HG03342 (cell line): ENCODE results near the gene MICALL1.

ENCODE experiments used
- ATAC-seq: cut with Tn5 transposase; IDR thresholded peaks from one replicate; pipeline ENCODE4 v1.9.1; 2021; ENCODE audit warnings: mild to moderate bottlenecking, moderate library complexity; ENCODE audit not compliant: unreplicated experiment

Gene MICALL1

DNA sequence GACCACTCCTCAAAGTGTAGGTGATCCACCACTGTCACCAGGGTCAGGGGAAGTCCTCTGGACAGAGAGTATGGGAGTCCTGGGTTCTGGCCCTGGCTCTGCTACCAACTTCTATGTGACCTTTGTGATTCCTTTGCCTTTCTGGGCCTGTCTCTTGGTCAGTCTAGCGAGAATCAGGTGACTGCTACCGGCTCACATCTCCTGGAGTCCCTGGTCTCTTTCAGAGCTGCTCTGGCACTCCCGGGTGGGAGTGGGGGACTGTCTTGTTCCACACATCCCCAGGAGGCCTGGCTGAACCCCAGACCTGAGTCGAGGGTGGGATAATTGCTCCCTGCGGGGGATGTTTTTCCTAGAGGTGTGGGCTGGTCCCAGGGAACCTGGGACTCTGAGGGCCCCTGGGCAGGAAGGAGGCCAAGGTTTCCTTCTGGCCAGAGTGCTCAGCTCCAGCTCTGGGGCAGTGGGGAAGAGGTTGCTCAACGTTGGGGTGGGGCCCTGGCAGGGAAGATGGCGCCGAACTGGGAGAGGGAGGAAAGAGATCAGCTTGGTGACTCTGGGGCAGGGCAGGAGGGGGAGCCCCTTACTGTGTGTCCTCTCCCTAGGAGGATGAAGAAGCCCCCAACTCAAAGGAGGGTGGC, 76.2 kb downstream of the MICALL1 start:
- no peak for ATAC-seq

DNA sequence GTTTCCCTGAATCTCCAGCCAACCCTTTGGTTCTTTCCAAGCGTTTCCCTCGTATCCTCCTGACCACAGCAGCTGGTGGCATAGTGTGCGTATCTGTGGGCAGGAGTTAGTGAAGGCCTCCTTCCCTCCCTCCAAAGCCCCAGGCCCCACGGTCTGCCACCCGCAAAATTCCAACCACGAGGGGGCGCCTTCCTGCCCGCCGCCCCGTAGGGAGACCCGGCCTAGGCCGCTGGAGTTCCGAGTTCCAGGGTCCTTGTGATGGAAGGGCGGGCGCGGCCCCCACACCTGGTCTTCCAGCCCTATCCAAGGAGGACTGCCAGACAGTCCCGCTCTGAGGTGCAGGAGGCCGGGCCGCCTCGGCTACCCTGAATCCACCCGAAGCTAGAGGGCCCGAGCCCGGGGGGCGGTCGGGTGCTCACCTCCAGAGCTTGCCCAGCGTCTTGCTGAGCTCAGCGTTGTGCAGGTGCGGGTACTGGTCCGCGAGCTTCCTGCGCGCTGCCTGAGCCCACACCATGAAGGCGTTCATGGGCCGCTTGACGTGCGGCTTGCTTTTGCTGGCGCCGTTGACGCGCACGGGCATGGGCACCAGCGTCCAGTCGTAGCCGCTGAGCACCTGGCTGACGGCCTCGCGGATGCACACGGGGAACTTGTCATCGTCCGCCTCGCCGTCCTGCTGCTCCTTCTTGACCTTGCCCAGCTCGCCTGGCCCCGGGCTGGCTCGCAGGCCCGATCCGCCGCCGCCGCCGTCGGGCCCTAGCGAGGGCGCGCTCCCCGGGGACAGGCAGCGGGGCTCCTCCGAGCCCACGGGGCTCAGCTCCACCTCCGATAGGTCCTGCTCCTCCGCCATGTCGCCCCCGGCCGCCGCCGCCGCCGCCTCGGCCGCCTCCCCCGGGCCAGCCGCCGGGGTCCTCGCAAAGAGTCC, 77.1 kb downstream of the MICALL1 start:
- ATAC-seq: no peak

DNA sequence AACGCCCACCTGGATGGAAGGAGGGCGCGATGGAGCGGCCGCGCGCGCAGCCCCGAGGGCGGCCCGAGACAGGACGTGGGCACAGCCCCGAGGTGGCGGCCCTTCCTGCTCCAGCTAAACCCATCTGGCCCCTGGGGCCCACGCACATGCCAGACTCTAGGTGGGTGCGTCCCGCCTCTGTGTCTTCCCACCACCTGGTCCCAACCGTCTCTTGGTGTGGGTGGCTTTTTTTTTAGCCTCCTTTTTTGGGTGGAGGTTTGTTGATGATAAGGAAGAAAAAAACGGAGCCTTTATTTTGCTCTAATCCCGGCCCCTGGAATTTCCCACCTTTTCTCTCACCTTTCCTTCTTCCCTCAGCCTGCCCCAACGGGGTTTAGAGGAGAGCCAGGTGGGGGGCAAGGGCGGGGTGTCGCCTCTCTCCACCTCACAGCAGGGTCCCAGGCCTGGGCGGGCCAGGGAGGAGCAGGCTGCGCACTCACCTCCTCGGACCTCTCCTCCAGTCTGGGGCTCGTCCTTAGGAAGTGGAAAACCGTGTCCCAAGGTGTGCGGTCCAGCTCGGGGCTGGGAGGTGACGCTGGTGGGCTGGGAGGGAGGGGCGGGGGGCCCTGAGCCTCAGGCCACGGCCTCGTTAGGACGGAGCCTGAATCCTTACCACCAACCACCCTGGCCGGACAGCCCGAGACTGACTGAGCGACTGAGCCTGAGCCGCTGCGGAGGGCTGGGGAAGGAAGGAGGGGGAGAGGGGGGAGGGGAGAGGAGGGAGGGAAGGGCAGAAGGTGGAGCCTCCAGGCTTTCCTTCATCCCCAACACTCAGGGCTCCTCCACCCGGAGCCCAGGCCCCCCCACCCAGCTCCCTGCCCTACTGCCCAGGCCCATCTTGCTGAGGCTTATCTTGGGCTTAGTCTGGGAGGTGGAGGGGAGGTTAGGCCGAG, 78.0 kb downstream of the MICALL1 start, which contains the start of gene SOX10:
Gene SOX10 (minus strand): TSS at position 696 of the 932 bp plus-strand sequence. CDS start 771 bp downstream, outside the sequence.
- ATAC-seq: no peak

DNA sequence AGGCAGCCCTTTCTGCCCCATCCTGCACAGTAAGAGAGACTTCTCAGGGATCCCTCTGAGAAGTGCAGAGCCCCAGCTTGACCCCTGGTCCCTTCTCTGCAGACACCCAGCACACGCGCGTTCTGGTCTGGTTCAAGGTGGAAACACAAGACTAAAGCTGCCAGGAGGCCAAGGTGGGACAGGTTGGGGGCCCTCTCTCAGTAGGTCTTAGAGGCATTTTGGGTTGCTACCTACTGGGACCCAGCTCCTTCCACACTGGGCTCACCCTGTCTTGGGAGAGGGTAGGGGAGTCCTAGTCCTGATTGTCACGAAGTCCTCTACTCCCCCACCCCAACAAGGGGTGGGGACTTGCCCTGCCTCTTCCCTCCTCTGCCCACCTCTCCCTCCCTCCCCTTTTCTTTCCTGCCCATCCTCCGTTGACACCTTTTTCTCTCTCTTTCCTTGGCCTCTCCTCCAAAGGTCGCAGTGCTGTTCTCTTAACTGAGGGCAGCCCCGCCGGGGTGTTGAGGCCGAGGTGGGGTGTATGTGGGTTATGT, 79.0 kb downstream of the MICALL1 start:
- no peak for ATAC-seq

DNA sequence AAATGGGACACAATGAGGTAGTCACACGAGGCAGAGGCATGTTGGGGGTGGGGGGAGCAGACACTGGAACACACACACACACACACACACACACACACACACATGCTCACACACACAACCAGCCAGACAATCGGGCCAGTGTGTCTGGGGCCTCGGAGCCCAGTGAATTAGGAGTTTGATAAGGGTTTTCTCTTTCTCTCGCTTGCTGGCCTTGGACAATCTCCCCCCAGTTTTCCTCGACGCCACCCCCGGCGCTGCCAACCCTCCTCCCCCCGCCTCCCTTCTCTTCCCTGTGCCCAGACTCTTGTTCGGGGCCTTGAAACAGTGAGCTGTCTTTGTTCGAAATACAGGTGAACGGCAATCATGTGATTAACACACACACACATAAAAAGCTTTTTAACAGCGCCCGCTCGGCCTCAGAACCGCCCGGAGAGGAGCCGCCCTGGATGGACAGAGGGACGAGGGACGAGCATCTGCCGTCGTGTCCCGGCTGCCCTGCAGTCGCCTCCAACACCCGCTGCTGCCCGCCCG, 79.7 kb downstream of the MICALL1 start:
- ATAC-seq: no peak

DNA sequence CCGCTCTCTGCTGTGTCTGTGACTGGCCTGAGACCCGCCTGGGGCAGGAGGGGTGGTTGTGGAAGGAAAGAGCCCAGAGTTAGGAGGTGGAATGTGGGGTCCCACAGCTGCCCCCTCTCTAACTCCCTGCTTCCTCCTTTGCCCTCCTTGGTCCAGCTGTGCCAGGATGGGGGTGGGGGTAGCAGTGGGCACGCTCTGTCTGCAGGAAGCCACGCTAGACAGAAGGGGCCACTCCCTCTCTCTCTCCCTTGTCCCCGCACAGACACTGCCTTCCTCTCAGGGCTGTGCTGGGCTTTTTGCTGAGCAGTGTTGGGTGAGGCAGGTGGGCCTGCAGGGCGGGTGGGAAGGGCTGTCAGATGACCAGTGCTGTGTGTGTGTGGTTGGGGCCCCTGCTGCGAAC, 80.3 kb downstream of the MICALL1 start:
- ATAC-seq: no peak

DNA sequence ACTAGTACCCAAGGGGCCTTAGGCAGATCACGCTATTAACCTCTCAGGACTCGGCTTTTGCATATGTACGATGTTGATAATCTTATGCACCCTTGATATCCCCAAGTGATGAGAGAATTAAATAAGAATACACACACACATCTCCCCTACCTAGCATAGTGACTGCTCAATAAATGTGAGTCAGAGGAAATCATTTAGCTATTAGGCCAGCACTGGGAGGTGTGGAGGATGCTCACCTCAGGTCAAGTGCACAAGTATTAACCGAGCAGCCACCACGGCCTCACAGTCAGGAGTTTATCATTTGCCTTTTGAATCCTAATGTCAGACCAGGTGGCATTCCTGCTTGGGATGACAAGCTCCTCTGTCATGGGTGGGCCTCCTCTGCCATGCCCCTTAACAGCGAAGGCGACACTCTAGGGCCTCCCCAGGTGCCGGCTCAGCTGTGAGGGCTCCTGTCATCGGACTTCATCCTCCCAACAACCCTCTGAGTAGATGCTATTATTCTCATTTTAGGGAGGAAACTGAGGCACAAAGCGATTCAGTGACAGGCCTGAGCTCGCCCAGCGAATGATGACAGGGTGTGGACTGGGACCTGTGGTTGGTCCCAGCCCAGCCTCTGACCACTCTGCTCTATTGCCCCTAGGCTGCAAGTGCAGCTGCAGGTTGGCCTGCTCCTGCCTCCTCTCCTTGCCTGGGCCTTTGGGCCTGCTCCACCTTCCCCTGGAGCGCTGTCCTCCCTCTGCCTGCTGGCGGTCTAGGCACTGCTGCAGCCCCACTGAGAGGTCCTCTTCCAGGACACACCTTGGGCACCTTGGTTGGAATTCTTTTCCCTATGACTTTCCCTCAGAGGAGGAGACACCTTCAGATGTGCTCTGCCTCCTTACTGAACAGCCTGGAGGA, 83.3 kb downstream of the MICALL1 start:
- no peak for ATAC-seq

DNA sequence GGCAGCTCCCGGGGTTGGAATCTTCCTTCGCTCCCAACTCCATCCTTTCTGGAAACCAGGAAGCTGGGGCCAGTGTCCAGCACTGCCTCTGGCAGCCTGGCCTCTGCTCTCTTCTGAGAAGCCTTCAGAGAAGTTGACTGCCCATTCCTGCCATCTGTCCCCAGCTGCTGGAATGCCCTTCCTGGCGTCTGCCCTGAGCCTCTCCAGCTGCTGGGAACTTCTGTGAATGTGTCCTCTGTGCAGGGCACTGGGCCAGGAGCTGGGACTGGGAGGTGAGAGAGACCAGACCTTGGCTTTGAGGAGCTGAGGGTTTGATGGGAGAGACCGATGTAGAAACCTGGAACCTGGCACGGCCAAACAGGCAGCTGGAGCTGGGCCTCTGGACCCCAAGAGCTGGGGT, 84.2 kb downstream of the MICALL1 start:
- ATAC-seq: no peak

DNA sequence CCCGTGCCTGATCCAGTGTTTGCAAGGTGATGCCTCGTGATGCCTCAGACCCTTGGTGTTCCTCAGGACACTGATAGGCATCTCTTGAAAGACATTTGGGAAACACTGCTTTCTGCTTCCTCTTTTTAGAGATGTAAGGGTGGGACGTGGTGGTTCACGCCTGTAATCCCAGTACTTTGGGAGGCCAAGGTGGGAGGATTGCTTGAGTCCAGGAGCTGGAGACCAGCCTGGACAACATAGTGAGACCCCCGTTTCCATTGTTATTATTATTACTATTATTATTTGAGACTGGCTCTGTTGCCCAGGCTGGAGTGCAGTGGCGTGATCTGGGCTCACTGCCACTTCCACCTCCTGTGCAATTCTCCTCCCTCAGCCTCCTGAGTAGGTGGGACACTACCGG, 84.8 kb downstream of the MICALL1 start:
- ATAC-seq: no peak

DNA sequence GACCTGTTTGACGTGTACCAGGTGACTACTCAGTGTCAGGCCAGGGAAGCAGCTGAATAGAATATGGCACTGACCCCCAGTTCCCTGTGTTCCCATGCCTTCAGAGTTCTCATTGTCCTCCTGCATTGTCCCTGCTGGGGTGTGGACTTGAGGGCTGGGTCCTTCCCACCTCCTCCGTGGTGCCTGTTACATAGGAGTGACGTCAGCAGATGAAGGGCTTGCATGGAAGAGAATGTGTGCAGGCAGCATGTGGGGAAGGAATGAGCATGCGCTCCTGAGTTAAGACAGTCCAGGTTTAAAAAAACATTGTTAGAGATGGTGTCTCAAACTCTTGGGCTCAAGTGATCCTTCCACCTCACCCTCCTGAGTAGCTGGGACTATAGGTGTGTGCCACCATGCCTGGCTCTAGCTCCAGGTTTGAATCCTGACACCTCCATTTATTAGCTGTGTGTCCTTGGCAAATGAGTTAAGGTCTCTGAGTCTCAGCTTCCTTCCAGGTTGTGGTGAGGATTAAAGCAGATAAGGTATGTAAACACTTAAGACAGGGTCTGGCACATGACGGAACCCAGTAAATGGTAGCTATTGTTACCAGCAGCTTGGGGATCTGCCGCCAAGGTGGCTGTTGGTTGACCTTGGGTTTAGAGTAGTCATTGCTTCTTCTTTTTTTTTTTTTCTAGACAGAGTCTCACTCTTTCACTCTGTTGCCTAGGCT, 85.8 kb downstream of the MICALL1 start:
- no peak for ATAC-seq
